ENCODE results near the gene PABPC1L2A. TPM values are rescaled to one million over a fixed set of nuclear protein-coding genes. Genes with fewer than 3 reads are reported as not detected.
"Not testable (repeated sequence)": the region's sequence is repeated elsewhere in the genome, so short reads cannot be mapped to it uniquely, and the experiment has no call there.

Gene PABPC1L2A
- not detected for total RNA-seq

DNA sequence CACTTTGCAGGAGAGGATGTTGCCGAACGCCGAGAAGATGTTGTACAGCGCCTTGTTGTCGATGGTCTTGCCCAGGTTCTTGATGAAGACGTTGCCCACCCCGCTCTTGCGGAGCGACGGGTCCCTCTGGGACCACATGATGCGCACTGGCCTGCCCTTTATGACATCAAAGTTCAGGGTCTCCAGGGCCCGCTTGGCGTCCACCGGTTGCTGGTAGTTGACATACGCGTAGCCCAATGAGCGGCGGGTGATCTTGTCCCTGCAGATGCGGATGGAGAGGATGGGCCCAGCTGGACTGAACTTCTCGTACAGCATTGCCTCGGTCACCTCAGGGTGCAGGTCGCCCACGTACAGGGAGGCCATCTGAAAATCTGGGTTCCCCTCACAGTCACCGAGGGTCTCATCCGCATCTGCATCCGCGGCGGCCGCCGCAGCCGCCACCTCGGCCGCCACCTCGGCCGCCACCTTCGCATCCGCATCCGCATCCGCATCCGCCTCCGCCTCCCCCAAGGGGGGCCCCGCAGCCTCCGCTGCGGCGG is at the start of gene PABPC1L2A:
PABPC1L2A (minus strand) TSS at position 489 of the 539 bp plus-strand sequence; CDS start at position 363, 126 bp downstream.
- intact Hi-C loops (cut with DNase I); H3K4me3 ChIP-seq; H3K36me3 ChIP-seq; DNase-seq (ENCODE audit: low spot score in 2 of 2); H3K27me3 ChIP-seq; H3K9me3 ChIP-seq; H3K27ac ChIP-seq; H3K4me1 ChIP-seq: not testable (repeated sequence)

DNA sequence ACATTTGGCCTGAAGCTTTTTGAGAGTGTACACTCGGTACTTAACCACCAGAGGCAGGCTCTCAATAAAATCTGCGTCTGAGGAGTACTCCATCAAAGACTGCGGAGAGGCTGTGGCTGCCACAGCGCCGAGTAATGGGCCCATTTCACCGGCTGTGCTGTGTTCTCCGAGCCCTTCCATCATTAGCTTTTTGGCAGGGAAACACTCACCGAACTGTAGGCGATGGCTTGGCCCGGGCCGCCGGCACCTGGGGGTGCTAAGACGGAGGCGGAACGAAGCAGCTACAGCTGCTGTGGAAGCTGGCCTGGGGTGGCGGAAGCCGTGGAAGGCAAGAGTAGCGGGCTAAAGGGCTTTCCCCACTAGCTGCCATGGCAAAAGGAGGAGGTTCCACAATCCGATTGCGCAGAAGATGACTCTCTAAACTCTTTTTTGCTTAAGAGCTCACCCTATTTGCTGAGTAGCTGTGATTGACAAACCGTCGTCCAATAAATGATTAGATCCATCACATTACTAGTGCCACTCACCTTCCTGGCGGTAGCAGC is 48.5 kb upstream of the PABPC1L2A start:
- intact Hi-C loops (cut with DNase I) = no loop called here
- H3K4me3 ChIP-seq = peak overlapping the region in 1 of 2 donors; percentile 39

DNA sequence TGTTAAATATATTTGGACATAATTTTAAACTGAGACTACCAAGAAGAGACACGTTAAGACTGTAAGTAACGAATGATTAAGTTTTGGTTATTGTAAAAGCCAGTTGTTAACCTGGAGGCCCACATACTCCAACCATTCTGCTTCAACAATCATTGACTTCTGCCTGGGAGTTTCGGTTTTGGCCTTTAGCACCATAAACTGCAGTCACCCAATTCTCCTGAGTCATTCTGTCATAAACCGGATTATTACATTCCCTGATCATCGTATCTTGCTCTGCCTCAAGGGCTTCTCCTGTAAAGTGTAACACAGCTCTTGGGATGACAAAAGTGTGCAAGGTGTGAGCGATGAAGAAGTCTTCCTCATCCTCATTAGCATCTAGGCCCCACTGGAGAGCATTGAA is 46.9 kb upstream of the PABPC1L2A start:
- Histone ChIP-seq H3K9me3 (no peaks in the 10 kb centered on the region), H3K27me3 (no peaks in the 10 kb centered on the region), H3K4me3 (no peak overlapping the region), H3K36me3 (no peaks in the 10 kb centered on the region), H3K4me1 (no peaks in the 10 kb centered on the region), H3K27ac (no peak overlapping the region)
- TF ChIP-seq, protein P1, sequence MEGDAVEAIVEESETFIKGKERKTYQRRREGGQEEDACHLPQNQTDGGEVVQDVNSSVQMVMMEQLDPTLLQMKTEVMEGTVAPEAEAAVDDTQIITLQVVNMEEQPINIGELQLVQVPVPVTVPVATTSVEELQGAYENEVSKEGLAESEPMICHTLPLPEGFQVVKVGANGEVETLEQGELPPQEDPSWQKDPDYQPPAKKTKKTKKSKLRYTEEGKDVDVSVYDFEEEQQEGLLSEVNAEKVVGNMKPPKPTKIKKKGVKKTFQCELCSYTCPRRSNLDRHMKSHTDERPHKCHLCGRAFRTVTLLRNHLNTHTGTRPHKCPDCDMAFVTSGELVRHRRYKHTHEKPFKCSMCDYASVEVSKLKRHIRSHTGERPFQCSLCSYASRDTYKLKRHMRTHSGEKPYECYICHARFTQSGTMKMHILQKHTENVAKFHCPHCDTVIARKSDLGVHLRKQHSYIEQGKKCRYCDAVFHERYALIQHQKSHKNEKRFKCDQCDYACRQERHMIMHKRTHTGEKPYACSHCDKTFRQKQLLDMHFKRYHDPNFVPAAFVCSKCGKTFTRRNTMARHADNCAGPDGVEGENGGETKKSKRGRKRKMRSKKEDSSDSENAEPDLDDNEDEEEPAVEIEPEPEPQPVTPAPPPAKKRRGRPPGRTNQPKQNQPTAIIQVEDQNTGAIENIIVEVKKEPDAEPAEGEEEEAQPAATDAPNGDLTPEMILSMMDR (IDR thresholded peaks at IDR 0.05) = no peak
- intact Hi-C loops (cut with DNase I) = no loop called here
- no peak for DNase-seq (ENCODE audit: low spot score in 2 of 2)

More for the DNA sequence above, 48.5 kb upstream of the PABPC1L2A start:
- Histone ChIP-seq H3K9me3 (no peaks in the 10 kb centered on the region), H3K27me3 (no peaks in the 10 kb centered on the region), H3K36me3 (no peaks in the 10 kb centered on the region), H3K27ac (no peak overlapping the region), H3K4me1 (no peaks in the 10 kb centered on the region)
- no peak for DNase-seq (ENCODE audit: low spot score in 2 of 2)
- TF ChIP-seq, protein P1 (IDR thresholded peaks at IDR 0.05) = no peak

DNA sequence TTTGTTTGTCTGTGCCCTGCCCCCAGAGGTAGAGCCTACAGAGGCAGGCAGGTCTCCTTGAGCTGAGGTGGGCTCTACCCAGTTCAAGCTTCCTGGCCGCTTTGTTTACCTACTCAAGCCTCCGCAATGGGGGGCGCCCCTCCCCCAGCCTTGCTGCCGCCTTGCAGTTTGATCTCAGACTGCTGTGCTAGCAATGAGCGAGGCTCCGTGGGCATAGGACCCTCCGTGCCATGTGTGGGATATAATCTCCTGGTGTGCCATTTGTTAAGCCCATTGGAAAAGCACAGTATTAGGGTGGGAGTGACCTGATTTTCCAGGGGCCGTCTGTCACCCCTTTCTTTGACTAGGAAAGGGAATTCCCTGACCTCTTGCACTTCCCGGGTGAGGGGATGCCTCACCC is 20.2 kb upstream of the PABPC1L2A start:
- intact Hi-C loops (cut with DNase I); H3K4me1 ChIP-seq; H3K9me3 ChIP-seq; H3K27me3 ChIP-seq; H3K27ac ChIP-seq; H3K4me3 ChIP-seq; DNase-seq (ENCODE audit: low spot score in 2 of 2); H3K36me3 ChIP-seq: not testable (repeated sequence)

DNA sequence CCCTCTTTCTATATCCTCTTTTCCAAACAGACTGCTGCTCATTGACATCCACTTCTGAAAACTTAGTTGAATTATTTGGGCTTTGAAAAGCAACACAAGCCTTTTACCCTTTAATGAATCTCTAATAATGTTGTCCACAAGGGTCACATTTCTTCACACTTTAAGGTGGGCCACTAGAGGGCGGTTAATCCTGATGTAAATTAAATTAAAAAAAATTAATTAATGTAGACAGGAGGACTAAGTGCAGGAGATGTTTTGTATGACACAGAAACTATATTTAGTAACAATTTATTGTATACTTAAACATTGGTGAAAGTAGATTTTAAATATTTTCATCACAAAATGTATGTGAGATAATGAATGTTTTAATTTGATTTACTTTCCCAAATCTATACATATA is 7.5 kb upstream of the PABPC1L2A start:
- H3K4me3 ChIP-seq; H3K36me3 ChIP-seq; DNase-seq (ENCODE audit: low spot score in 2 of 2); H3K27ac ChIP-seq; H3K4me1 ChIP-seq; intact Hi-C loops (cut with DNase I); H3K27me3 ChIP-seq; H3K9me3 ChIP-seq: not testable (repeated sequence)

DNA sequence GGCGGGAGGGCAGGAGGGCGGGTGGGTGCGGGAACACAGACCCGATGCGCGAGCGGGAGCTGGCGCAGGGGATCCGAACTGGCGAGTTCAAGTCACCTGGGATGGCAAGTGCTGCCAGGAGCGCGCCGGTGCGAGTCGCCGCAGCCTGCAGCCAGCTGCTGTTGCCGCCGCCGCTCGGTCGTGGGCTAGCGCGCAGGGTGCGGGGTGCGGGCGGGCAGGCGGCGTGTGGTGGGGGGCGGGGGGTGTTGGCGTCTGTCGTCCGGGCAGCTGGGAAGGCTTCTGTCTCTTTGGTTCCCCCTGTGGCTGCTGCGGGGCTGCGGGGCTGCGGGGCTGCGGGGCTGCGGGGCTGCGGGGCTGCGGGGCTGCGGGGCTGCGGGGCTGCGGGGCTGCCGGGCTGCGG is 572 bp upstream of the PABPC1L2A start:
- H3K4me3 ChIP-seq; intact Hi-C loops (cut with DNase I); H3K27me3 ChIP-seq; H3K9me3 ChIP-seq; H3K27ac ChIP-seq; DNase-seq (ENCODE audit: low spot score in 2 of 2); H3K4me1 ChIP-seq; H3K36me3 ChIP-seq: not testable (repeated sequence)

DNA sequence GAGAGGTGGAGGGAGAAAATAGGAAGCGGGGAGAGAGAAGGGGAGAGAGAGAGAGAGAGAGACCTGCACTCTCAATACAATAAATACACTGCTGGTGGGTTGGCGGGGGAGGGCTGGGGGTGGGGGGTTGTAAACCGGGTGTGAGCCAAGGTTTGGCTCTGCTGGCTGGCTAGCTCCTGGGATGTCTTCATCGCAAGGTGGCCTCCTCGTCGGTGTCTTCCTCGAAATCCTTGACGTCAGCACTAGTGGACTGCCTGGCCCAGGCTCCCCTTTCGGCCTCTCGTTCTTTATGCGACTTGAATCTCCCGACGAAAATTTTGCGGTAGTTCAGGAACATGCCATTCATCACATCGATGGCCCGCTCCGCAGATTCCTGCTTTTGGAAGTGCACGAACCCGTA is 715 bp downstream of the PABPC1L2A start:
- H3K27me3 ChIP-seq; H3K4me1 ChIP-seq; H3K9me3 ChIP-seq; H3K4me3 ChIP-seq; H3K36me3 ChIP-seq; intact Hi-C loops (cut with DNase I); H3K27ac ChIP-seq; DNase-seq (ENCODE audit: low spot score in 2 of 2): not testable (repeated sequence)

DNA sequence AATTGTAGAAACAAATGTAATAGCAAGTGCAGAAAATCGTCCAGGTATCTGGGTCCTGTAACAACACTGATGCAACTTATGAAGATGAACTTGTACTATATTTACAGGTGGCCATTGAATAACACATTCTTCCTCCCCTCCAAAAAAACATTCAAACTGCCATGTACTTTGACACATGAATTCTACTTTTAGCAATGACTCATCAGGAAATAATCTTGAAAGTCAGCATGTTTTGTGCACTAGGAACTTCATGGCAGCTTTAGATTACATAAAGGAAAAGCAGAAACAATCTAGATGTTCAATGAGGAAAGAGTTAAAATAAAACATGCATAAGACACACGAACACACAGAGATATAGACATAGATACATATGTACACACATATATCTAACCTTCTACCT is 2.5 kb downstream of the PABPC1L2A start:
- intact Hi-C loops (cut with DNase I) = no loop called here
- no peak overlapping the region for H3K27ac ChIP-seq
- no peaks in the 10 kb centered on the region for H3K27me3 ChIP-seq
- no peaks in the 10 kb centered on the region for H3K9me3 ChIP-seq
- no peak for DNase-seq (ENCODE audit: low spot score in 2 of 2)
- H3K4me1 ChIP-seq = no peaks in the 10 kb centered on the region
- no peak overlapping the region for H3K4me3 ChIP-seq
- TF ChIP-seq, protein P1 (IDR thresholded peaks at IDR 0.05) = no peak
- H3K36me3 ChIP-seq = no peaks in the 10 kb centered on the region

All from ascending aorta (tissue), 2 donors.